ENCODE measurements around the gene CDKL1.

CDKL1 gene

DNA sequence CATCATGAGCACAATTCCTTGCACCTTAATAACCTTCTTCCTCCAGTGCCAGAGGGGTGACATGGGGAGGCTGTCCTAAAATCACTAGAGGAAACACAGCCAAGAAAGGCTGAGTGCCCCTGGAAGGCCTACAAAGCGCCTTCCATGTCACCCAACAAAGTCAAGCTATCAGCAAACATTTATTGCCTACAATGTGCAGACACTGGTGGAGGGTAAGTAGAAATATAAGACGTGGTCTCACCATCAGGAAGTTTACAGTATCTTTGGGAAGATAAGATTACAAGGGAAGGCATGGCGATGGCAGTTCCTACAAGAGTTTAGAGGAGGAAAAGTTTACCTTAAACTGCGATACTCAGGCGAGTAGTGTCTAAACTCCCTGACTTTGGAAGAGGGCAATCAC, 56.6 kb downstream of the CDKL1 start:
- no peak overlapping the region for H3K4me3 ChIP-seq (ENCODE audit: low read depth, low read length)
- TF ChIP-seq MYC (IDR thresholded peaks at IDR 0.05; ENCODE audit: low read depth, low read length), result no peak
- TF ChIP-seq, protein P1, sequence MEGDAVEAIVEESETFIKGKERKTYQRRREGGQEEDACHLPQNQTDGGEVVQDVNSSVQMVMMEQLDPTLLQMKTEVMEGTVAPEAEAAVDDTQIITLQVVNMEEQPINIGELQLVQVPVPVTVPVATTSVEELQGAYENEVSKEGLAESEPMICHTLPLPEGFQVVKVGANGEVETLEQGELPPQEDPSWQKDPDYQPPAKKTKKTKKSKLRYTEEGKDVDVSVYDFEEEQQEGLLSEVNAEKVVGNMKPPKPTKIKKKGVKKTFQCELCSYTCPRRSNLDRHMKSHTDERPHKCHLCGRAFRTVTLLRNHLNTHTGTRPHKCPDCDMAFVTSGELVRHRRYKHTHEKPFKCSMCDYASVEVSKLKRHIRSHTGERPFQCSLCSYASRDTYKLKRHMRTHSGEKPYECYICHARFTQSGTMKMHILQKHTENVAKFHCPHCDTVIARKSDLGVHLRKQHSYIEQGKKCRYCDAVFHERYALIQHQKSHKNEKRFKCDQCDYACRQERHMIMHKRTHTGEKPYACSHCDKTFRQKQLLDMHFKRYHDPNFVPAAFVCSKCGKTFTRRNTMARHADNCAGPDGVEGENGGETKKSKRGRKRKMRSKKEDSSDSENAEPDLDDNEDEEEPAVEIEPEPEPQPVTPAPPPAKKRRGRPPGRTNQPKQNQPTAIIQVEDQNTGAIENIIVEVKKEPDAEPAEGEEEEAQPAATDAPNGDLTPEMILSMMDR (IDR thresholded peaks at IDR 0.05; ENCODE audit: low read depth, low read length), result no peak
- TF ChIP-seq, protein P2, sequence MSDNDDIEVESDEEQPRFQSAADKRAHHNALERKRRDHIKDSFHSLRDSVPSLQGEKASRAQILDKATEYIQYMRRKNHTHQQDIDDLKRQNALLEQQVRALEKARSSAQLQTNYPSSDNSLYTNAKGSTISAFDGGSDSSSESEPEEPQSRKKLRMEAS (IDR thresholded peaks at IDR 0.05; ENCODE audit: low read depth, low read length), result no peak
- TF ChIP-seq POLR2A (IDR thresholded peaks at IDR 0.05; ENCODE audit: extremely low read depth, insufficient read length), result no peak
- DNase-seq (ENCODE audit: low read depth), result no peak

DNA sequence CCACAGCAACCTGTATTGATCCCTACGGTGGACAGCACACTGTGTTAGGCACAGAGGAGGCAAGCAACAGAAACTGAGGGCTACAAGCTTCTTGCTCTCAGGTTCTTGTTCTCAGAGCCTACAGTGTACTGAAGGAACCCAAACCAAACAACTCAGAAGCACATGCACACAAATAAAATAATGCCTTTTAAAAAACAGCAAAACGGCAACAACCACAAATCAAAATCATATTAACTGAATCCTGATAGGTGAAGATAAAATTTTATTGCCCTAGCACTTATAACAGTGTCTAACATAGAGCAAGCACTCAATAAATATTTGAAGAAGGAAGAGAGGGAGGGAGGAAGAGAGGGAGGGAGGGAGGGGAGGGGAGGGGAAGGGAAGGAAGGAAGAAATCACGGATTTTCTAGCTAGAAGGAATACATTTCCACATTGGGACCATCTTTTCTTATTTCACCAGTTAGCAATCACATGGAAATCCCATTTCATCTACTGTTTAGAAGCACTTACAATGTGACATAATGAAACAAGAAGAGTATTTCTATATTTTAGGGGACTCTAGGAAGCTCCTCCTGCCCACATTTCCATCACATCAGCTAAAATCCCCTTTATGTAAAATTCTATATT, 57.4 kb downstream of the CDKL1 start:
- no peak for DNase-seq (ENCODE audit: low read depth)
- no peak for TF ChIP-seq POLR2A (IDR thresholded peaks at IDR 0.05; ENCODE audit: extremely low read depth, insufficient read length)
- TF ChIP-seq, protein P1 (IDR thresholded peaks at IDR 0.05; ENCODE audit: low read depth, low read length), result no peak
- TF ChIP-seq, protein P2 (IDR thresholded peaks at IDR 0.05; ENCODE audit: low read depth, low read length), result no peak
- no peak for TF ChIP-seq MYC (IDR thresholded peaks at IDR 0.05; ENCODE audit: low read depth, low read length)
- no peak overlapping the region for H3K4me3 ChIP-seq (ENCODE audit: low read depth, low read length)

DNA sequence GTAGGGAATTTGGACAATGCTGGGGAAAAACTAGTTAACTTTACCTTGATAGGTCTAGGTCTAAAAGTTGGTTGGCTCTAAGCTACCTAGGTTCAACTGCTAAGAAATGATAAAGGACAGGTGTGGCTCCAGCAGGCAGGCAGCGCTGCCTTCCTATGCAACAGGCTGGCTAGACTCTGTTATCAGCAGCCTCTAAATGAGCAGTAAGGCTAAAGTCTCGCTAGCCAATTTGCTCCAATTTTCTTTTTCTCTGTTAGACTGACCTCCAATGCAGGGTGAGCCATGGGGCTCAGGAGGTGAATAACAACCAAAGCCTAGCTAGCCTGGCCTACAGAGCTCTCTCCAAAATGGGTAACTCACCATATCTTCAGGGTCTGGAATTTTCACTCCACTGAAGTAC, 58.1 kb downstream of the CDKL1 start:
- H3K4me3 ChIP-seq (ENCODE audit: low read depth, low read length), result no peak overlapping the region
- TF ChIP-seq POLR2A (IDR thresholded peaks at IDR 0.05; ENCODE audit: extremely low read depth, insufficient read length), result no peak
- TF ChIP-seq MYC (IDR thresholded peaks at IDR 0.05; ENCODE audit: low read depth, low read length), result no peak
- TF ChIP-seq, protein P2 (IDR thresholded peaks at IDR 0.05; ENCODE audit: low read depth, low read length), result no peak
- TF ChIP-seq, protein P1 (IDR thresholded peaks at IDR 0.05; ENCODE audit: low read depth, low read length), result no peak
- DNase-seq (ENCODE audit: low read depth), result no peak

DNA sequence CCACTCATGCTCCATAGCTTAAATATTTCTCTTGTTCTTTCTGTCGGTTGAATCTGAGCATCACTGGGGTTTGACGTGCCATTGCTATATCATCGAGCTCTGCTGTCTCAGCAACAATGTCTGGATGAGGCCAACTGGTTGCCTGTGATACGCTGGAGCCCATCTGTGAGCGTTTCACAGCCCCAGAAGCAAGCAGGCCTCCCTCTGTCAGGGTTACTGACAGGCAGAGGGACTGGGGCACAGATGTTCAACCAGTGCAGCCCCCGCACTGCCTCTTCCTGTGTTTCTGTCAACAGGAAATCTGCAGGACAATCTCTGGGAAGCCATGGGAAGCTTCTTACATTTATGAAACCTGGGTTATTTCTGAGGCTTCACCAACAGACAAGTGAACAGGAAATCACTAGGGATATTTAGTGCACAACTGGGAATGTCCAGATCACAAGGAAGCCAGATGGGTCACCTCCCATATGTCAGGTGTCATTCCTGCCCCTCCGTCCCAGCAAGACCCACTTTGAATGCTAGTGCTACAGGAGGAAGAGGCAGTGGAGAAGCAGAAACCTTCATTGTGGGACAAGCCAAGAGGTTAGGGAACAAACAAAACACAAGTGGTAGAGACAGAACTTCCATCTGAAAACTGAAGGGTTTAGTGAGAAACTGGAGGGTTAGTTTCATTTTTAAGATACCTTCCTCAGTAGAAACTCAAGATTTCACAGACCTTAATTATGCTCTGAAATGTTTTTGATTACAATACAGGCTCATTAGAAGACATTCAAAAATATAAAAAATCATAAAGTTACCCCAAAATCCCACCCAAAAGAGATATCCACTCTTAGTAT, 60.5 kb downstream of the CDKL1 start:
- TF ChIP-seq, protein P1 (IDR thresholded peaks at IDR 0.05; ENCODE audit: low read depth, low read length), result no peak
- H3K4me3 ChIP-seq (ENCODE audit: low read depth, low read length), result no peak overlapping the region
- DNase-seq (ENCODE audit: low read depth), result peak; percentile 45

DNA sequence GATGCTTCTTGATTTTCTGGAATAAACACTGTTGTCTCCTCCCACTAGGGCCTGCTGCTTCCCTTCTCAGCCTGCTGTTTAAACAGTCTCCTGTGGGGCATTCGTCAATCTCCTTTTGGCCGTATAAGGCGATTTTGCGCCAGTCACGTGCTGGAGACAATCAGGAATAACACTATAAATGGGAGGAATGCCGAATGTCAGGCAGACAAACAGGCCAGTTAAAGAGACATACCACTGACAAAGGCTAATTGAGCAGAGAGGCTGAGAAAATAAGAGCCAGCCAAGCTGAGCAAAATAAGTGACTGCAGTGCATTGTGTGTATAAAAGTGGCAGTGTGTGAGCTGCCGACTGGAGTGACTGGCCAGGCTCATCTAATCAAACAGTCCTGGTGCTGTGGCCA, 61.3 kb downstream of the CDKL1 start:
- DNase-seq (ENCODE audit: low read depth), result no peak
- TF ChIP-seq, protein P1 (IDR thresholded peaks at IDR 0.05; ENCODE audit: low read depth, low read length), result no peak
- no peak for TF ChIP-seq POLR2A (IDR thresholded peaks at IDR 0.05; ENCODE audit: extremely low read depth, insufficient read length)
- TF ChIP-seq, protein P2 (IDR thresholded peaks at IDR 0.05; ENCODE audit: low read depth, low read length), result no peak
- H3K4me3 ChIP-seq (ENCODE audit: low read depth, low read length), result no peak overlapping the region

Measured in NB4 (cell line).